GM12878 (cell line): Measurements from ENCODE around the gene TBCCD1. TPM values are rescaled to one million over a fixed set of nuclear protein-coding genes. Genes with fewer than 3 reads are reported as not detected.

Experiments used
- ATAC-seq: fragments of 200-7000 bp; cut with Tn5 transposase; 3 replicates; pipeline ENCODE4 v1.9.1; 2020; ENCODE audit warnings: mild to moderate bottlenecking, moderate library complexity
- BruUV-seq: library from RNA; stranded (reverse); fragments of 400-500 nt; replicated peaks from 2 replicates; lab custom pipeline; 2021; lab: Mats Ljungman, UMichigan
- CTCF ChIA-PET: fragments of 300-600 bp; sonication (Branson Sonifier 250); formaldehyde crosslinking; extraction: SDS; loops from one replicate; lab custom pipeline; 2021; ENCODE audit warnings: inconsistent platforms; lab: Yijun Ruan, JAX
- POLR2A ChIA-PET: fragments of 350-600 bp; formaldehyde crosslinking; extraction: SDS; loops from one replicate; lab custom pipeline; 2021; ENCODE audit warnings: inconsistent platforms; lab: Charles Lee
- RAD21 ChIA-PET: fragments of 300-600 bp; sonication (Branson Sonifier 250); formaldehyde crosslinking; loops from one replicate; lab custom pipeline; 2023; ENCODE audit warnings: antibody characterized with exemption; ENCODE audit not compliant: unreplicated experiment; lab: Charles Lee
- SMC1A ChIA-PET: fragments of 300-600 bp; sonication (Branson Sonifier 250); formaldehyde crosslinking; loops from one replicate; lab custom pipeline; 2023; ENCODE audit not compliant: unreplicated experiment, uncharacterized antibody; lab: Charles Lee
- DNase-seq: peaks from one replicate; pipeline ENCODE4 v3.0.0-alpha.2; 2011; ENCODE audit warnings: low read depth, low spot score
- FAIRE-seq: peaks from 3 replicates; lab custom pipeline; 2011; peaks lifted over from hg19 to GRCh38; lab: Jason Lieb, UNC
- H2AFZ ChIP-seq: 2 replicates; pipeline ENCODE4 v1.6.0; 2011; ENCODE audit warnings: low read depth, low read length, control low read depth; ENCODE audit not compliant: control insufficient read depth
- H3K27ac ChIP-seq: 2 replicates; pipeline ENCODE4 v1.5.1; 2011; ENCODE audit warnings: control low read depth; ENCODE audit not compliant: control insufficient read depth, insufficient read depth
- H3K27me3 ChIP-seq, 2 experiments: replicated peaks in 1 of 2; 2 replicates each; pipeline versions ENCODE4 v1.6.0 to v1.6.1; 2011; ENCODE audit warnings: low read length in 1 of 2; ENCODE audit not compliant: control insufficient read depth in 2 of 2, insufficient read depth in 2 of 2
- H3K36me3 ChIP-seq, 2 experiments: 2 replicates each; pipeline ENCODE4 v1.5.1; 2011; ENCODE audit warnings: low read length in 1 of 2; ENCODE audit not compliant: control insufficient read depth in 2 of 2, insufficient read depth in 2 of 2
- H3K4me1 ChIP-seq: 2 replicates; pipeline ENCODE4 v1.6.1; 2011; ENCODE audit warnings: mild to moderate bottlenecking, low read length, moderate library complexity, mixed read lengths; ENCODE audit not compliant: control insufficient read depth, insufficient read depth
- H3K4me2 ChIP-seq: 2 replicates; pipeline ENCODE4 v1.6.0; 2011; ENCODE audit warnings: control low read depth; ENCODE audit not compliant: control insufficient read depth, insufficient read depth
- H3K4me3 ChIP-seq: fragments of 200-600 bp; sonication (generic); 2 replicates; pipeline ENCODE4 v1.5.1; 2016
- H3K79me2 ChIP-seq: 2 replicates; pipeline ENCODE4 v1.6.0; 2011; ENCODE audit warnings: low read length; ENCODE audit not compliant: control insufficient read depth, insufficient read depth
- H3K9ac ChIP-seq: 2 replicates; pipeline ENCODE4 v1.8.0; 2011; ENCODE audit warnings: low read length, control low read depth, mixed read lengths; ENCODE audit not compliant: control insufficient read depth, insufficient read depth
- H3K9me3 ChIP-seq: replicated peaks from 3 replicates; pipeline ENCODE4 v1.5.1; 2011; ENCODE audit warnings: mild to moderate bottlenecking, low read length; ENCODE audit not compliant: control insufficient read depth, insufficient read depth
- H4K20me1 ChIP-seq: 2 replicates; pipeline ENCODE4 v1.6.0; 2011; ENCODE audit not compliant: control insufficient read depth, insufficient read depth
- ATF3 ChIP-seq: IDR thresholded peaks from 2 replicates; pipeline ENCODE4 v1.6.1; 2011; ENCODE audit warnings: low read depth, mild to moderate bottlenecking, low read length, moderate library complexity, borderline replicate concordance; ENCODE audit errors: extremely low read depth
- ATF7 ChIP-seq: fragments of 450-650 bp; IDR thresholded peaks from 2 replicates; pipeline ENCODE4 v1.6.1; 2016; ENCODE audit warnings: low read depth, mild to moderate bottlenecking
- BHLHE40 ChIP-seq, 2 experiments: fragments of 450-650 bp in 1 of 2; IDR thresholded peaks; 2 replicates each; pipeline ENCODE4 v1.6.1; 2011 to 2017; ENCODE audit warnings: low read depth in 2 of 2, borderline replicate concordance in 1 of 2, improper control_type of control experiment in 1 of 2, low read length in 1 of 2, mild to moderate bottlenecking in 1 of 2
- CHD2 ChIP-seq: IDR thresholded peaks from 2 replicates; pipeline ENCODE4 v1.6.1; 2011; ENCODE audit warnings: low read depth, low read length, improper control_type of control experiment, borderline replicate concordance
- CREB1 ChIP-seq: IDR thresholded peaks from 2 replicates; pipeline ENCODE4 v1.6.1; 2012; ENCODE audit warnings: low read depth, mild to moderate bottlenecking, inconsistent platforms
- GATAD2B ChIP-seq: fragments of 450-650 bp; conservative IDR thresholded peaks from 2 replicates; pipeline ENCODE4 v1.6.1; 2017; ENCODE audit warnings: low read depth, mild to moderate bottlenecking, moderate library complexity
- MTA2 ChIP-seq: fragments of 450-650 bp; IDR thresholded peaks from 2 replicates; pipeline ENCODE4 v1.6.1; 2016; ENCODE audit warnings: low read depth, mild to moderate bottlenecking, moderate library complexity
- MTA3 ChIP-seq: IDR thresholded peaks from 2 replicates; pipeline ENCODE4 v1.6.1; 2012; ENCODE audit warnings: low read length, inconsistent platforms, borderline replicate concordance
- MYB ChIP-seq: fragments of 150-350 bp; IDR thresholded peaks from 2 replicates; pipeline ENCODE4 v1.6.1; 2014; ENCODE audit warnings: mild to moderate bottlenecking, low read depth, low read length, borderline replicate concordance
- NR2C1 ChIP-seq: fragments of 450-650 bp; IDR thresholded peaks from 2 replicates; pipeline ENCODE4 v1.6.1; 2017; ENCODE audit warnings: antibody characterized with exemption, mild to moderate bottlenecking, moderate library complexity
- POU2F2 ChIP-seq: IDR thresholded peaks from 3 replicates; pipeline ENCODE4 v1.6.1; 2011; ENCODE audit warnings: low read depth, mild to moderate bottlenecking, low read length, borderline replicate concordance
- RAD21 ChIP-seq: IDR thresholded peaks from 2 replicates; pipeline ENCODE4 v1.6.1; 2011; ENCODE audit warnings: mild to moderate bottlenecking, low read depth, low read length, moderate library complexity; ENCODE audit not compliant: insufficient read depth
- RAD51 ChIP-seq: fragments of 450-650 bp; IDR thresholded peaks from 2 replicates; pipeline ENCODE4 v1.6.1; 2016; ENCODE audit warnings: moderate library complexity, mild to moderate bottlenecking, inconsistent platforms
- SMARCA5 ChIP-seq: fragments of 450-650 bp; IDR thresholded peaks from 2 replicates; pipeline ENCODE4 v1.6.1; 2017; ENCODE audit warnings: mild to moderate bottlenecking
- TARDBP ChIP-seq: IDR thresholded peaks from 2 replicates; pipeline ENCODE4 v1.6.1; 2016; ENCODE audit warnings: borderline replicate concordance
- YBX1 ChIP-seq: fragments of 450-650 bp; IDR thresholded peaks from 2 replicates; pipeline ENCODE4 v1.6.1; 2016; ENCODE audit warnings: antibody characterized with exemption
- ZBTB40 ChIP-seq: fragments of 450-650 bp; IDR thresholded peaks from 2 replicates; pipeline ENCODE4 v1.6.1; 2016; ENCODE audit warnings: mild to moderate bottlenecking, moderate library complexity, borderline replicate concordance
- WGBS: methylation state at CpG from one replicate; pipeline ENCODE4 v1.1.6; 2016; ENCODE audit warnings: low lambda C conversion rate; ENCODE audit not compliant: insufficient replicate concordance, insufficient coverage; ENCODE audit errors: missing lambda C conversion rate; 5-methylcytosine and 5-hydroxymethylcytosine counted together
- in situ Hi-C: fragments of 300-500 bp; cut with MboI; formaldehyde crosslinking; loops from 9 replicates; pipeline ENCODE4 v1.14.3; 2018; ENCODE audit warnings: mixed read lengths
- intact Hi-C: fragments of 100-400 bp; cut with micrococcal nuclease; formaldehyde crosslinking; loops from one replicate; pipeline ENCODE4 v1.14.2; 2022; ENCODE audit not compliant: unreplicated experiment
- polyA plus RNA-seq, 11 experiments: library from polyadenylated mRNA; depleted of rRNA in 4 of 11; unstranded in 6 of 11; stranded (reverse) in 5 of 11; fragments of >200 nt; fragmentation: Nextera tagmentation in 4 of 11; fragmentation: Illumina TruSeq in 1 of 11; extraction: Ambion mirVana in 4 of 11; extraction: Trizol in 1 of 11; gene quantifications; 1 replicate in 1 of 11; 2 replicates in 10 of 11; pipeline versions ENCODE4 v1.2.1 to v1.2.3, GENCODE V29; 2011 to 2016; ENCODE audit warnings: inconsistent platforms in 2 of 11, missing spikeins in 2 of 11, low read depth in 1 of 11
- total RNA-seq, 4 experiments: library from RNA; depleted of rRNA in 3 of 4; stranded (reverse); fragments of >200 nt in 3 of 4; fragmentation: Illumina TruSeq in 1 of 4; extraction: Trizol in 1 of 4; gene quantifications; 2 replicates each; pipeline versions ENCODE4 v1.2.1 to v1.2.3, GENCODE V29; 2013 to 2021

The TBCCD1 gene
- total and polyA plus RNA-seq, 10 of the 15 experiments (the other 5 are each of a cell fraction or from before 2014, with no cell fraction given), result 6.9 to 23.4 (median 14.7) TPM

DNA sequence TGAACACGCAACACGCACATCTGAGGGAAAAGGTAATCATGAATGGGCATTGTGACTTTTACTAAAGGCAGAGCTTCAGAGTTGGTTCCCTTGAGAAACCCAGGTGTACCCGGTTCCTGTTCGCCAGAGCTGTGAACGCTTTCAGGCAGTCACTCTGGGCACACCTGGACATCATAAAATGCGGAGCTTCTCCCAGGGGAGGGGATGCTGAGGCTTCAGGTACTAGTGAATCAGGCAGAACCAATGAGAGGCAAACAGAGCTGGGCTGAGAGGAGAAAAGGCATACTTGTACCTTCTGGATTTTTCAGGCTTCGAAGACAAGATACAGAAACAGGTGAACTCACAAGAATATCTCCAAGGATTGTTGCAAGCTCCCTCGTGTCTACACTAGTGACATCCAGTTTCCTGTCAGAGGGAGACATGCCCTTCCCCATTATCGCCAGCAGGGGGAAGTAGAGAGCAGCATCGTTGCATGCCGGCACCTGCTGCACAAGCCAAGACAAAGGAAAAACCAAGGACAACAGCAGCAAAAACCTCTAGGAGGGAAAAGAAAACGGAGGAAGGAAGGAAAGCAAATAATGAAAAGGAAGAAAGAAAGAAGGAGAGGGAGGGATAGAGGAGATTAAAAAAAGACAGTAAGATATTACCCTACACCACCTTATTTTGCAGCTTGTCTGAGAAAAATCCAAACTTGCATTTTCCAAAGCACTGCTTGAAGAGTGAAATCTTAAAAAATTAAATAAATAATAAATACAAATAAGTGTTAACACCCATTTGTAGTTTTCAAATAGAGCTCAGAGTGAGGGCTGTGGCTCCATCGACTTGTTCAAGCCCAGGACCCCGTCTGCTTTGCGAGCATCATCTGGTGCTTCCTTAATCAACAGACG, 47.7 kb upstream of the TBCCD1 start (continued):
- peak; percentile 81 for TF ChIP-seq RAD21
- no peak for TF ChIP-seq SMARCA5
- TF ChIP-seq CHD2, result no peak

DNA sequence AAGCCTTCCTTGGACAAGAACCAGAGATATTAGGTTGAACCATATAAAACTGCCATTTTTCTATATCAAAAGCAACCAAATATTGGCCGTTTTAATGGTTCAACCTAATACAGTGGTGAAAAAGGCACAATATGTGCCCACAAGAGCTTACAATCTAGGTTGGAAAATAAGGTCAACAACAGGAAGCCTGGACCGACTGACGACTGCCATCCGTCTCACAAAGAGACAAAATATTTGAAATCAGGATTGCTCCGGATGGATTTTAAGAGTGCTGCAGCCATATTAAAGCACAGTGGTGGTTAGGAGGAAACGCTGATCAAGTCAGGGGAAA, 47.1 kb upstream of the TBCCD1 start:
- no peak for TF ChIP-seq TARDBP
- no peak for TF ChIP-seq CREB1
- no peak for TF ChIP-seq YBX1
- TF ChIP-seq GATAD2B, result no peak
- TF ChIP-seq MYB, result no peak
- no peak for TF ChIP-seq ATF7
- TF ChIP-seq MTA2, result no peak
- TF ChIP-seq BHLHE40 (IDR thresholded peaks at IDR 0.05; ENCODE audit: borderline replicate concordance in 1 of 2, low read depth in 2 of 2, low read length in 1 of 2), result no peak
- no peak for TF ChIP-seq NR2C1
- TF ChIP-seq ZBTB40, result no peak
- TF ChIP-seq MTA3, result no peak
- TF ChIP-seq POU2F2, result no peak
- no peak for TF ChIP-seq RAD51
- no peak for TF ChIP-seq ATF3
- no TSS peak for BruUV-seq
- ChIA-PET RAD21 (interaction anchor here (1.0 to 4.6 kb wide), 7 partner anchors 44 to 670 kb away, joined by 3 to 45 read pairs (median 5); no protein-coding TSS in a partner anchor), CTCF (interaction anchor here (0.7 to 7.7 kb wide), 56 partner anchors 11 to 682 kb away, joined by 3 to 183 read pairs (median 5); partner anchors contain the start of genes DNAJB11 and EIF4A2), SMC1A (interaction anchor here (0.7 to 5.7 kb wide), 25 partner anchors 9 to 671 kb away, joined by 3 to 38 read pairs (median 4); no protein-coding TSS in a partner anchor), POLR2A (no interaction called here)
- no peaks in the 10 kb centered on the region for H3K36me3 ChIP-seq
- H3K27ac ChIP-seq, result no peak overlapping the region
- H3K4me2 ChIP-seq, result peak overlapping the region; percentile 56; the same call in 1 of the 2 replicates
- peaks cover 7% of the 10 kb centered on the region for H3K4me1 ChIP-seq
- FAIRE-seq (no peak), ATAC-seq (no peak), DNase-seq (no peak)
- no peaks in the 10 kb centered on the region for H3K79me2 ChIP-seq
- no peaks in the 10 kb centered on the region for H4K20me1 ChIP-seq
- intact Hi-C loops (loop anchor here (10.0 kb wide), 1 partner anchor 551 kb away; no protein-coding TSS in a partner anchor), in situ Hi-C loops (no loop called here)
- no peak overlapping the region for H3K4me3 ChIP-seq
- H3K9me3 ChIP-seq, result no peaks in the 10 kb centered on the region
- peaks cover 2 to 3% of the 10 kb centered on the region in 2 experiments; a peak in 3 of 4 replicates for H3K27me3 ChIP-seq
- H2AFZ ChIP-seq, result no peak overlapping the region
- H3K9ac ChIP-seq, result no peak overlapping the region
- 22% methylated on average over 6 of the region's 6 CpGs for WGBS
